Neural cell (in vitro differentiated cells): ENCODE data around the gene SLC6A6. TPM values are rescaled to one million over a fixed set of nuclear protein-coding genes. Genes with fewer than 3 reads are reported as not detected.

ENCODE experiments used
- H2AFZ ChIP-seq: fragments of 200-600, 300-800 bp; sonication (generic), shearing (Covaris generic); 2 replicates; pipeline ENCODE4 v1.6.0; 2014; ENCODE audit warnings: low read depth, mild to moderate bottlenecking, antibody characterized with exemption, low read length, moderate library complexity
- H3F3A ChIP-seq: fragments of 200-600 bp; shearing (Covaris generic); 2 replicates; pipeline ENCODE4 v1.6.1; 2016; ENCODE audit warnings: mild to moderate bottlenecking, moderate library complexity, mixed read lengths, antibody characterized with exemption, low read length; ENCODE audit not compliant: insufficient read depth, poor library complexity, severe bottlenecking
- H3K27ac ChIP-seq: fragments of 200-600, 300-800 bp; sonication (generic), shearing (Covaris generic); 2 replicates; pipeline ENCODE4 v1.5.1; 2014; ENCODE audit warnings: mild to moderate bottlenecking, low read length, moderate library complexity
- H3K27me3 ChIP-seq: fragments of 300-800, 200-600 bp; sonication (generic), shearing (Covaris generic); 2 replicates; pipeline ENCODE4 v1.6.0; 2014; ENCODE audit warnings: mild to moderate bottlenecking, low read depth, low read length, moderate library complexity; ENCODE audit not compliant: insufficient read depth
- H3K36me3 ChIP-seq: fragments of 300-800, 200-600 bp; sonication (generic), shearing (Covaris generic); 2 replicates; pipeline ENCODE4 v1.5.1; 2014; ENCODE audit warnings: mild to moderate bottlenecking, antibody characterized with exemption, low read length, moderate library complexity; ENCODE audit not compliant: insufficient read depth
- H3K4me2 ChIP-seq: fragments of 300-800, 200-600 bp; sonication (generic), shearing (Covaris generic); 2 replicates; pipeline ENCODE4 v1.6.0; 2014; ENCODE audit warnings: mild to moderate bottlenecking, low read length
- H3K4me3 ChIP-seq: fragments of 300-800, 200-600 bp; sonication (generic), shearing (Covaris generic); 2 replicates; pipeline ENCODE4 v1.5.1; 2014; ENCODE audit warnings: mild to moderate bottlenecking, low read length, moderate library complexity
- H3K79me2 ChIP-seq: fragments of 200-600 bp; shearing (Covaris generic); replicated peaks from 2 replicates; pipeline ENCODE4 v1.6.0; 2014; ENCODE audit warnings: mild to moderate bottlenecking, low read length, moderate library complexity; ENCODE audit not compliant: insufficient read depth
- H3K9ac ChIP-seq: fragments of 300-800, 200-600 bp; sonication (generic), shearing (Covaris generic); 2 replicates; pipeline ENCODE4 v1.6.1; 2016; ENCODE audit warnings: mild to moderate bottlenecking, low read length, mixed read lengths
- H3K9me2 ChIP-seq: fragments of 200-600 bp; shearing (Covaris generic); 2 replicates; pipeline ENCODE4 v1.6.1; 2016; ENCODE audit warnings: mild to moderate bottlenecking, low read length, mixed read lengths; ENCODE audit not compliant: insufficient read depth
- H3K9me3 ChIP-seq: fragments of 200-600, 300-800 bp; sonication (generic), shearing (Covaris generic); 2 replicates; pipeline ENCODE4 v1.6.1; 2016; ENCODE audit warnings: mild to moderate bottlenecking, mixed run types, low read length, moderate library complexity, mixed read lengths
- H4K20me1 ChIP-seq: fragments of 200-600 bp; shearing (Covaris generic); 2 replicates; pipeline ENCODE4 v1.6.1; 2016; ENCODE audit warnings: mild to moderate bottlenecking, mixed run types; ENCODE audit not compliant: insufficient read depth
- CTCF ChIP-seq: fragments of 450-650 bp; IDR thresholded peaks from 2 replicates; pipeline ENCODE4 v1.5.1; 2014; ENCODE audit warnings: antibody characterized with exemption, mild to moderate bottlenecking, moderate library complexity; ENCODE audit not compliant: poor library complexity, severe bottlenecking
- EP300 ChIP-seq: fragments of 450-650 bp; conservative IDR thresholded peaks from 2 replicates; pipeline ENCODE4 v1.6.1; 2014; ENCODE audit warnings: antibody characterized with exemption, mild to moderate bottlenecking, moderate library complexity; ENCODE audit not compliant: poor library complexity, severe bottlenecking
- EZH2 ChIP-seq: fragments of 200-600, 300-800 bp; shearing (Covaris generic), sonication (generic); IDR thresholded peaks from 2 replicates; pipeline ENCODE4 v1.6.1; 2014; ENCODE audit warnings: antibody characterized with exemption, low read length, borderline replicate concordance, mild to moderate bottlenecking; ENCODE audit not compliant: insufficient read depth, poor library complexity, severe bottlenecking
- MXI1 ChIP-seq: fragments of 450-650 bp; conservative IDR thresholded peaks from 2 replicates; pipeline ENCODE4 v1.6.1; 2014; ENCODE audit warnings: antibody characterized with exemption, mild to moderate bottlenecking; ENCODE audit not compliant: poor library complexity, severe bottlenecking
- POLR2AphosphoS5 ChIP-seq: IDR thresholded peaks from 2 replicates; pipeline ENCODE4 v1.6.1; 2012
- RAD21 ChIP-seq: fragments of 450-650 bp; conservative IDR thresholded peaks from 2 replicates; pipeline ENCODE4 v1.6.1; 2014; ENCODE audit warnings: antibody characterized with exemption, mild to moderate bottlenecking, moderate library complexity
- REST ChIP-seq: IDR thresholded peaks from 2 replicates; pipeline ENCODE4 v1.6.1; 2012; ENCODE audit warnings: borderline replicate concordance
- SMC3 ChIP-seq: fragments of 450-650 bp; conservative IDR thresholded peaks from 2 replicates; pipeline ENCODE4 v1.6.1; 2014; ENCODE audit warnings: antibody characterized with exemption, mild to moderate bottlenecking, moderate library complexity; ENCODE audit not compliant: poor library complexity
- TAF1 ChIP-seq: IDR thresholded peaks from 2 replicates; pipeline ENCODE4 v1.6.1; 2012; ENCODE audit warnings: low read depth
- polyA plus RNA-seq: library from polyadenylated mRNA; depleted of rRNA; stranded (reverse); fragments of >200 nt; gene quantifications from 2 replicates; pipeline ENCODE4 v1.2.3, GENCODE V29; 2014

SLC6A6 gene
- polyA plus RNA-seq, 1 donor from 2014 or later = 15.9 TPM

- Histone ChIP-seq H3K27me3 (no peaks in the 10 kb centered on the region), H2AFZ (no peak overlapping the region), H3K79me2 (no peaks in the 10 kb centered on the region), H3K27ac (no peak overlapping the region), H3K9me2 (no peaks in the 10 kb centered on the region), H4K20me1 (no peaks in the 10 kb centered on the region), H3K36me3 (peaks cover 10% of the 10 kb centered on the region), H3K9me3 (no peaks in the 10 kb centered on the region), H3F3A (no peaks in the 10 kb centered on the region), H3K9ac (no peak overlapping the region), H3K4me2 (no peak overlapping the region), H3K4me3 (no peak overlapping the region)
- TF ChIP-seq CTCF (no peak), RAD21 (no peak), SMC3 (no peak), EP300 (no peak), REST (no peak), MXI1 (no peak), TAF1 (no peak), EZH2 (no peak), POLR2AphosphoS5 (no peak)
Observed at GRCh38 chr3:14481018-14481645, 78.7 kb downstream of the SLC6A6 start.

- H4K20me1 ChIP-seq = no peaks in the 10 kb centered on the region
- no peaks in the 10 kb centered on the region for H3K27me3 ChIP-seq
- no peak overlapping the region for H3K4me2 ChIP-seq
- H3K9me2 ChIP-seq = no peaks in the 10 kb centered on the region
- H3K9ac ChIP-seq = no peak overlapping the region
- peaks cover 10% of the 10 kb centered on the region for H3K36me3 ChIP-seq
- H3F3A ChIP-seq = no peaks in the 10 kb centered on the region
- no peaks in the 10 kb centered on the region for H3K79me2 ChIP-seq
- H3K27ac ChIP-seq = no peak overlapping the region
- no peak overlapping the region for H3K4me3 ChIP-seq
- no peaks in the 10 kb centered on the region for H3K9me3 ChIP-seq
- H2AFZ ChIP-seq = no peak overlapping the region
- TF ChIP-seq SMC3 = no peak
- no peak for TF ChIP-seq RAD21
- no peak for TF ChIP-seq TAF1
- no peak for TF ChIP-seq MXI1
- no peak for TF ChIP-seq EP300
- TF ChIP-seq POLR2AphosphoS5 = no peak
- TF ChIP-seq CTCF = no peak
- TF ChIP-seq REST = no peak
- TF ChIP-seq EZH2 = no peak
Observed at GRCh38 chr3:14481646-14482036, 79.2 kb downstream of the SLC6A6 start.
